BJ (cell line): ENCODE results near the gene GRIN3A. TPM values are rescaled to one million over a fixed set of nuclear protein-coding genes. Genes with fewer than 3 reads are reported as not detected.

Source experiments
- CTCF ChIA-PET: fragments of 350-600 bp; formaldehyde crosslinking; extraction: SDS; loops from one replicate; lab custom pipeline; 2021; ENCODE audit warnings: antibody characterized with exemption, inconsistent platforms; lab: Yijun Ruan, JAX
- POLR2A ChIA-PET: fragments of 300-600 bp; sonication (Branson Sonifier 250); formaldehyde crosslinking; extraction: SDS; loops from one replicate; lab custom pipeline; 2021; ENCODE audit warnings: antibody characterized with exemption; lab: Charles Lee
- DNase-seq: peaks from one replicate; pipeline ENCODE4 v3.0.0-alpha.2; 2011; ENCODE audit warnings: low read depth
- H3K27me3 ChIP-seq: 2 replicates; pipeline ENCODE4 v1.6.0; 2011; ENCODE audit warnings: low read length; ENCODE audit not compliant: control insufficient read depth, insufficient read depth
- H3K36me3 ChIP-seq: 2 replicates; pipeline ENCODE4 v1.5.1; 2011; ENCODE audit warnings: low read length; ENCODE audit not compliant: control insufficient read depth, insufficient read depth
- H3K4me3 ChIP-seq: 2 replicates; pipeline ENCODE4 v1.5.1; 2011; ENCODE audit warnings: low read depth, mild to moderate bottlenecking, control low read depth, low read length
- polyA plus RNA-seq: library from polyadenylated mRNA; depleted of rRNA; stranded (reverse); fragments of >200 nt; gene quantifications from 2 replicates; pipeline ENCODE4 v1.2.3, GENCODE V29; 2011
- TF ChIP-seq, protein P1 (sequence below): IDR thresholded peaks from 2 replicates; pipeline ENCODE4 v1.5.1; 2011; ENCODE audit warnings: low read depth, mild to moderate bottlenecking, control low read depth, inconsistent platforms, low read length, moderate library complexity; ENCODE audit not compliant: insufficient read depth

The GRIN3A gene
- polyA plus RNA-seq, 1 experiment: not detected

DNA sequence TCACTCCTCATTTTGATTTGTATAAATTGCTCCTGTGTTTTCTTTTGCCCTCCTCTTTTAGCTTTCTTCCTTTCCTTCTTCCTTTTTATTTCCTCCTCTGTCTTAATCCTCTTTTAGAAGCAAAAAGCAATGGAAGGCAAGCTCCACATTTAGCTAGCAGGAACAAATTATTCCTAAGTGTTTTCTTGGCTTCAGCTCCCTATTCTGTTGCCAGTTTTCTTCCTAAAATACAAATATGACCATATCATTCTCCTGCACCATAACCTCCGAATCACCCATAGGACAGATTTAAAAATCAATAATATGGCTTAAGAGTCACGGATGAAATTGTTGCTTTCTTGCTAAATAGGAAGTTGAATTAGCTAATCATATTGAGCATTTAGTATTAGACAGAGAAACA lies 49.4 kb downstream of the GRIN3A start:
- POLR2A ChIA-PET: no interaction called here
- CTCF ChIA-PET: no interaction called here
- H3K36me3 ChIP-seq: no peaks in the 10 kb centered on the region
- H3K4me3 ChIP-seq: no peak overlapping the region
- TF ChIP-seq, protein P1, sequence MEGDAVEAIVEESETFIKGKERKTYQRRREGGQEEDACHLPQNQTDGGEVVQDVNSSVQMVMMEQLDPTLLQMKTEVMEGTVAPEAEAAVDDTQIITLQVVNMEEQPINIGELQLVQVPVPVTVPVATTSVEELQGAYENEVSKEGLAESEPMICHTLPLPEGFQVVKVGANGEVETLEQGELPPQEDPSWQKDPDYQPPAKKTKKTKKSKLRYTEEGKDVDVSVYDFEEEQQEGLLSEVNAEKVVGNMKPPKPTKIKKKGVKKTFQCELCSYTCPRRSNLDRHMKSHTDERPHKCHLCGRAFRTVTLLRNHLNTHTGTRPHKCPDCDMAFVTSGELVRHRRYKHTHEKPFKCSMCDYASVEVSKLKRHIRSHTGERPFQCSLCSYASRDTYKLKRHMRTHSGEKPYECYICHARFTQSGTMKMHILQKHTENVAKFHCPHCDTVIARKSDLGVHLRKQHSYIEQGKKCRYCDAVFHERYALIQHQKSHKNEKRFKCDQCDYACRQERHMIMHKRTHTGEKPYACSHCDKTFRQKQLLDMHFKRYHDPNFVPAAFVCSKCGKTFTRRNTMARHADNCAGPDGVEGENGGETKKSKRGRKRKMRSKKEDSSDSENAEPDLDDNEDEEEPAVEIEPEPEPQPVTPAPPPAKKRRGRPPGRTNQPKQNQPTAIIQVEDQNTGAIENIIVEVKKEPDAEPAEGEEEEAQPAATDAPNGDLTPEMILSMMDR: no peak
- no peaks in the 10 kb centered on the region for H3K27me3 ChIP-seq
- DNase-seq: no peak

DNA sequence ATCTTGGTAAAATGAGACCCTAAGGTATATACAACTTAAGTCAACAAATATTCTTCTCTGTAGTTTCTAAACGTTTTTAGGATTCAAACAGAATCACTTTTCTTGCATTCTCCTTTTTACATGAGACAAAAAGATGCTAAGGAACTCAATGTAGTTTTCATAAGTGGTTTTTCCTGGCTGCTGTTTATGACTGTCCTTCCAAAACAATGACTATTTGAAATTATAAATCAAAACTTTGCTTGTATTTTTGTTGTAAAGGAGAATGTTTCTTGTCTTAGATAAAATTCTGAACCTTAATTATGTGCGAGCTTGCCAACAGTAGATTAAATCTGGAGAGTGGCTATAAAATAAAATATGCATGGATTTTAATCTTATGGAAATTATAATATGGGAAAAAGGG lies 53.8 kb downstream of the GRIN3A start:
- CTCF ChIA-PET: no interaction called here
- TF ChIP-seq, protein P1: no peak
- no peaks in the 10 kb centered on the region for H3K36me3 ChIP-seq
- H3K4me3 ChIP-seq: no peak overlapping the region
- POLR2A ChIA-PET: no interaction called here
- no peak for DNase-seq
- H3K27me3 ChIP-seq: no peaks in the 10 kb centered on the region

DNA sequence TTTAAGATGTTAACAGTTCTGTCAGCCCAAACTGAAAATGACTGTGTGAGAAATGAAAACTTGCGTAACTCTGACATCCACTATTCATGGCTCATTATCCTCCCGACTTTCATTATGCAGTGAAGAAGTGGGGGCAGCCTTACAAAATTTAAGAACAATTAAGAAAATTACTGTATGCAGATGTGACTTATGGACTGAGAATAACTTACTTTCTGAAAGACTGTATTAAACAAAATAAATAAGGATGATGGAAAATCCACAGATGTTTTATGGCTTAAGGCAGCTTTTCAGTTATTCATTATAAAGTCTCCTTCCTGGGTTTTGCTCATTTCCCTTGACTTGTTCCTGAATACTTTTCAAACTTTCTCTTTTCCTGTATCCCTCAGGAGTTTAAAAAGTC lies 55.2 kb downstream of the GRIN3A start:
- DNase-seq: no peak
- TF ChIP-seq, protein P1: no peak
- CTCF ChIA-PET: no interaction called here
- no peaks in the 10 kb centered on the region for H3K27me3 ChIP-seq
- POLR2A ChIA-PET: no interaction called here
- H3K36me3 ChIP-seq: no peaks in the 10 kb centered on the region
- H3K4me3 ChIP-seq: no peak overlapping the region

DNA sequence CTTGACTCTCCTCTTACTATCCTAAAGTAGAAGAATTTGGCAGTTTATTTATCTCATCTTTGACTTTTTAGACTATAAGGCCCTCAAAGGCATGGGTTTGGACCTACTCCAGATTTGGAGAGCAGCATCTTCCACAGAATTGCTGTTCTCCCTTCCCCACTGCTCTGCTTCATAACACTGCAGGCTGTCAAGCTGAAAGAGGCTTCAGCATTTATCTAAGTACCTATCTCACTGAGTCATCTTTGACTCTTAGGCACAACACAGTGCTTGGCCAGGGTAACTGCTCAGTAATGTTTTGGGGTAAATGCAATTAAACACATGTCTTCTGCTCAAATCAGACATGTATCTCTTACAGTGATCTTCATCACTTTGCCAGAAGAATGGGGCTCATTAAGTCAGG lies 60.6 kb downstream of the GRIN3A start:
- Histone ChIP-seq H3K27me3 (no peaks in the 10 kb centered on the region), H3K4me3 (no peak overlapping the region), H3K36me3 (no peaks in the 10 kb centered on the region)
- no peak for DNase-seq
- TF ChIP-seq, protein P1: no peak
- CTCF ChIA-PET: no interaction called here
- POLR2A ChIA-PET: no interaction called here

DNA sequence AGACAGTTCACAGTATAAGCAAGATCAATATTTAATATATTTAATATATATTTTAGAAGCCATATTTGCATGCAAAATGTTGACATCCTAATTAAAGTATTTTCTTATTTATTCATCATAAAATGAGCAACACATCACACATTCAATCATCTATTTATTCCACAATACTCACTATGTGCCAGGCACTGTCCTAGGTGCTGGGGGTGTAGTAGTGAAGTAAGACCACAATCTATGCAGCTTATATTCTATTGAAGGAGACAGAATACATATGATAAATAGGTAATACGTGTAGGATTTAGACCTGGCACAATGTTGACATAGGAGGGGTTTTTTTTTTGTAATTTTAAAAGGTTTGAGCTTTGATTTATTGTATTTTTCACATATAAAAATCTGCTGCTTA lies 63.1 kb downstream of the GRIN3A start:
- H3K36me3 ChIP-seq: no peaks in the 10 kb centered on the region
- POLR2A ChIA-PET: no interaction called here
- H3K4me3 ChIP-seq: no peak overlapping the region
- no peak for DNase-seq
- CTCF ChIA-PET: no interaction called here
- H3K27me3 ChIP-seq: no peaks in the 10 kb centered on the region
- TF ChIP-seq, protein P1: no peak
